Upper lobe of right lung (tissue), 1 donor: ENCODE results near the gene RMI1. TPM values are rescaled to one million over a fixed set of nuclear protein-coding genes. Genes with fewer than 3 reads are reported as not detected.
"Not testable (repeated sequence)": the region's sequence is repeated elsewhere in the genome, so short reads cannot be mapped to it uniquely, and the experiment has no call there.

Source experiments
- ATAC-seq: fragments of 200-7000 bp; cut with Tn5 transposase; one replicate; pipeline ENCODE4 v1.9.1; 2020; ENCODE audit warnings: mild to moderate bottlenecking, moderate library complexity
- DNase-seq: peaks from one replicate; pipeline ENCODE4 v3.0.0-alpha.2; 2020
- H3K27ac ChIP-seq: fragments of 200-600 bp; one replicate; pipeline ENCODE4 v1.8.0; 2022
- H3K27me3 ChIP-seq: fragments of 200-600 bp; one replicate; pipeline ENCODE4 v1.8.0; 2022; ENCODE audit warnings: mild to moderate bottlenecking
- H3K36me3 ChIP-seq: fragments of 200-600 bp; one replicate; pipeline ENCODE4 v1.8.0; 2022
- H3K4me1 ChIP-seq: fragments of 200-600 bp; one replicate; pipeline ENCODE4 v1.8.0; 2022
- H3K4me3 ChIP-seq: fragments of 200-600 bp; one replicate; pipeline ENCODE4 v1.8.0; 2022; ENCODE audit warnings: mild to moderate bottlenecking
- H3K9me3 ChIP-seq: fragments of 200-600 bp; one replicate; pipeline ENCODE4 v1.8.0; 2022
- intact Hi-C: fragments of 100-400 bp; cut with DNase I; formaldehyde crosslinking; loops from one replicate; pipeline ENCODE4 v1.11.0; 2022
- total RNA-seq: library from RNA; stranded (reverse); fragmentation: NEBNext Ultra II Directional; extraction: Animal tissue kit (Norgen Biotek cat#: 25700); gene quantifications from one replicate; pipeline ENCODE4 v1.2.1, GENCODE V29; 2021
- TF ChIP-seq, protein P1 (sequence below): fragments of 200-600 bp; IDR thresholded peaks from one replicate; pipeline ENCODE4 v1.8.0; 2022; ENCODE audit warnings: antibody characterized with exemption
- donor health status: DM: no; HTN: yes; CAD: no; lungs with severe emphysema.

Gene RMI1
- total RNA-seq, 1 donor from 2014 or later, result 5.4 TPM

DNA sequence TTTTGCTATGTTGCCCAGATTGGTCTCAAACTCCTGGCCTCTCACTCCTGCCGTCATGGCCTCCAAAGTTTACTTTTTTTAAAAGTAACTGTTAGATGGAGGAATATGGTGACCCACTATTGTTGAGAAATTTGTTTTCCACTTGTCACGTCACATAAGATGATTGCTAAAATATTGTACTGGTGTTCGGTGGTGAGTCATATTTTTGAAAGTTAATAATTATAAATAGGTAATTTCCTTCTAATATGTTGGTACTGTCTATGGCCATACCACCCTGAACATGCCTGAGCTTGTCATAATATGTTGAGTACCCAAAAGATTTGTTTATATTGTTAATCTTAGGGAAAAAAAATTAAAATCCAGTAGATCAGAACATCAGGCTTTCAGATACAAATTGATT, 22.6 kb downstream of the RMI1 start:
- no peaks in the 10 kb centered on the region for H3K9me3 ChIP-seq
- no peaks in the 10 kb centered on the region for H3K36me3 ChIP-seq
- ATAC-seq (no peak), DNase-seq (no peak)
- H3K27ac ChIP-seq, result no peak overlapping the region
- TF ChIP-seq, protein P1, sequence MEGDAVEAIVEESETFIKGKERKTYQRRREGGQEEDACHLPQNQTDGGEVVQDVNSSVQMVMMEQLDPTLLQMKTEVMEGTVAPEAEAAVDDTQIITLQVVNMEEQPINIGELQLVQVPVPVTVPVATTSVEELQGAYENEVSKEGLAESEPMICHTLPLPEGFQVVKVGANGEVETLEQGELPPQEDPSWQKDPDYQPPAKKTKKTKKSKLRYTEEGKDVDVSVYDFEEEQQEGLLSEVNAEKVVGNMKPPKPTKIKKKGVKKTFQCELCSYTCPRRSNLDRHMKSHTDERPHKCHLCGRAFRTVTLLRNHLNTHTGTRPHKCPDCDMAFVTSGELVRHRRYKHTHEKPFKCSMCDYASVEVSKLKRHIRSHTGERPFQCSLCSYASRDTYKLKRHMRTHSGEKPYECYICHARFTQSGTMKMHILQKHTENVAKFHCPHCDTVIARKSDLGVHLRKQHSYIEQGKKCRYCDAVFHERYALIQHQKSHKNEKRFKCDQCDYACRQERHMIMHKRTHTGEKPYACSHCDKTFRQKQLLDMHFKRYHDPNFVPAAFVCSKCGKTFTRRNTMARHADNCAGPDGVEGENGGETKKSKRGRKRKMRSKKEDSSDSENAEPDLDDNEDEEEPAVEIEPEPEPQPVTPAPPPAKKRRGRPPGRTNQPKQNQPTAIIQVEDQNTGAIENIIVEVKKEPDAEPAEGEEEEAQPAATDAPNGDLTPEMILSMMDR, result no peak
- H3K27me3 ChIP-seq, result no peaks in the 10 kb centered on the region
- intact Hi-C loops, result no loop called here
- no peak overlapping the region for H3K4me3 ChIP-seq
- no peaks in the 10 kb centered on the region for H3K4me1 ChIP-seq

DNA sequence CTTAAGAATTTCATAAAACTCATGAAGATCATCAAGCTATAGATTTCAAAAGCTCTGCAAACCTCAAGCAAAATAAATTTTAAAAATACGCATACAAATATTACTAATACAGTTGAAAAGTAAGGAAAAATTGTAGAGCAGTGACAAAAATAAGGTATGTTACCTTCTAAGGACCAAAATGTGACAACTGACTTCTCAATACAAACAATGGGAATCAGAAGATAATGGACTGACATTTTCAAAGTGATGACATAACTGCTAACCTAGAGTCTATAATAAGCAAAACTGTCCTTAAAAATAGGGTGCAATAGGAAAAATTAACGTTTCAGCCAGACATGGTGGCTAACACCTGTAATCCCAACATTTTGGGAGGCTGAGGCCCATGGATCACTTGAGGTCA, 27.1 kb downstream of the RMI1 start:
- intact Hi-C loops, result no loop called here
- TF ChIP-seq, protein P1, result no peak

DNA sequence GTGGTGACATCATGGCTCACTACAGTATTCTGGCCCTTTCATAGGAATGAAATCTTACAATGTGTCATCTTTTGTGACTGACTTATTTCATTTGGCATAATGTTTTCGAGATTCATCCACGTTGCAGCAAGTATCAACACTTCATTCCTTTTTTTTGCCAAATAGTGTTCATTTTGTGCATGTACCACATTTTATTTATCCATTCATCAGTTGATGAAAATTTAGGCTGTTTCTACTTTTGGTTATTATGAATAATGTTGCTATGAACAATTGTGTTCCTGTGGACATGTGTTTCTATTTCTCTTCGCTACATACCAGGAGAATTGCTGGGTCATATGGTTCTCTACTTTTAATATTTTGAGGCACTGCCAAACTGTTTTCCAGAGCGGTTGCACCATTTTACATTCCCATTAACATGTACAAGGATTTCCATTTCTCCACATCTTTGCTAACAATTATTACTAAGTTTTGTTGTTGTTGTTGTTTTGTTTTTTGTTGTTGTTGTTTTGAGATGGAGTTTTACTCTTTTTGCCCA, 43.5 kb downstream of the RMI1 start:
- intact Hi-C loops, result no loop called here
- Histone ChIP-seq H3K27ac (no peak overlapping the region), H3K4me1 (no peaks in the 10 kb centered on the region), H3K36me3 (no peaks in the 10 kb centered on the region), H3K4me3 (no peak overlapping the region), H3K27me3 (no peaks in the 10 kb centered on the region), H3K9me3 (no peaks in the 10 kb centered on the region)
- ATAC-seq (no peak), DNase-seq (no peak)
- TF ChIP-seq, protein P1, result no peak

More for the DNA sequence above, 27.1 kb downstream of the RMI1 start:
- Histone ChIP-seq H3K4me1 (no peaks in the 10 kb centered on the region), H3K36me3 (no peaks in the 10 kb centered on the region), H3K27ac (no peak overlapping the region), H3K27me3 (no peaks in the 10 kb centered on the region), H3K9me3 (no peaks in the 10 kb centered on the region), H3K4me3 (no peak overlapping the region)
- ATAC-seq (no peak), DNase-seq (no peak)

DNA sequence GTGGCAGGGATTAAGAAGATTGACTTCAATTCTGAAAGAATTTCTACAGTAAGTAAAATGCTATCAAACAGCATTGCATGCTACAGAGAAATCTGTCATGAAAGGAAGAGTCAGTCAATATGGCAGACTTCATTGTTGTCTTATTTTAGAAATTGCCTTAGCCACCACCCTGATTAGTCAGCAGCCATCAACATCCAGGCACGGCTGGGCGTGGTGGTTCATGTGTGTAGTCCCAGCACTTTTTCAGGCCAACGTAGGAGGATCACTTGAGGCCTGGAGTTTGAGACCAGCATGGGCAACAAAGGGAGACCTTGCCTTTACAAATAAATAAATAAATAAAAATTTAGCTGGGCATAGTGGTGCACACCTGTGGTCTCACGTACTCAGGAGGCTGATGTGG, 46.6 kb downstream of the RMI1 start:
- H3K27ac ChIP-seq, result no peak overlapping the region
- no peaks in the 10 kb centered on the region for H3K4me1 ChIP-seq
- H3K36me3 ChIP-seq, result no peaks in the 10 kb centered on the region
- DNase-seq (no peak), ATAC-seq (no peak)
- H3K27me3 ChIP-seq, result no peaks in the 10 kb centered on the region
- TF ChIP-seq, protein P1, result no peak
- H3K9me3 ChIP-seq, result no peaks in the 10 kb centered on the region
- H3K4me3 ChIP-seq, result no peak overlapping the region
- intact Hi-C loops, result no loop called here

DNA sequence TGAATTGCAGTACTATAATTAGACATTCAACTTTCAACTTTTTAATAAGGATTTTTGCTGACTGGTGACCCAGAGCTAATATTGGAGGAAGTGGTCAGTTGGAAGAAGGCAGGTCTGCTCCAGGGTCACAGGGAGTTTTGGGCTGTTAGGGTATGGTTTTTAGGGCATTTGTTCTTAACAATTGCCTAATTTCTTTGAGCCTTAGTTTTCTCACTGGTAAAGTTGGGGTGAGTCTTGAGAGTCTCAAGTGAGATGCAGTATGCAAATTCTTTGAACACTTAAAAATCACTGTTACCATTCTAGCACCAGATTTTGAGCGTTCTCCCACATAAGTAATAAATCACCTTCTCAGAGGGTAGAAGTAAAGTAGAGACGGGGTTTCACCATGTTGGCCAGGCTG, 50.9 kb downstream of the RMI1 start:
- no peak for DNase-seq
- Histone ChIP-seq H3K4me1 (no peaks in the 10 kb centered on the region), H3K27me3 (no peaks in the 10 kb centered on the region), H3K4me3 (no peak overlapping the region), H3K9me3 (no peaks in the 10 kb centered on the region), H3K27ac (no peak overlapping the region), H3K36me3 (no peaks in the 10 kb centered on the region)
- intact Hi-C loops, result no loop called here
- no peak for ATAC-seq
- TF ChIP-seq, protein P1, result no peak

DNA sequence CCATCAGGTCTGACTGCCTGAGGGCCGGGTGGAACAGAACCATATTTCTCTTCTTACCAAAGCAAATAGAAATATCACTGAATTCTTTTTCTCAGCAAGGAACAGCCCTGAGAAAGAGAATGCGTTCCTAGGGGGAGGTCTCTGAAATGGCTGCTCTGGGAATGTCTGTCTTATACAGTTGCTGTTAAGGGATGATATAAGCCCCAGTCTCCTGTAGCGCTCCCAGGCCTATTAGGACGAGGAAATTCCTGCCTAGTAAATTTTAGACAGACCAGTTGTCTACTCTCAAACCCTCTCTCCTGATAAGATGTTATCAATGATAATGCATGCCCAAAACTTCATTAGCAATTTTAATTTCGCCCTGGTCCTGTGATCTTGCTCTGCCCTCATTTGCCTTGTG, 61.3 kb downstream of the RMI1 start:
- H3K27me3 ChIP-seq, intact Hi-C loops: not testable (repeated sequence)

More for the DNA sequence above, 61.3 kb downstream of the RMI1 start:
- not testable (repeated sequence) for H3K4me3 ChIP-seq, H3K4me1 ChIP-seq, H3K36me3 ChIP-seq, H3K9me3 ChIP-seq, H3K27ac ChIP-seq, DNase-seq, ATAC-seq
